H1 (cell line): ENCODE measurements around the gene NRL. TPM values are rescaled to one million over a fixed set of nuclear protein-coding genes. Genes with fewer than 3 reads are reported as not detected.

Experiments
- CTCF ChIA-PET: fragments of 300-600 bp; sonication (Branson Sonifier 250); formaldehyde crosslinking; loops from one replicate; lab custom pipeline; 2021; ENCODE audit not compliant: partially characterized antibody; lab: Charles Lee
- POLR2A ChIA-PET: fragments of 300-600 bp; sonication (Branson Sonifier 250); formaldehyde crosslinking; loops from one replicate; lab custom pipeline; 2021; ENCODE audit warnings: inconsistent platforms; ENCODE audit not compliant: partially characterized antibody; lab: Charles Lee
- DNase-seq, 2 experiments: peaks; one replicate each; pipeline versions ENCODE4 v3.0.0 to v3.0.0-alpha.2; 2010 to 2022; ENCODE audit warnings: low spot score in 2 of 2, low read depth in 1 of 2, mixed read lengths in 1 of 2
- FAIRE-seq: peaks from 2 replicates; lab custom pipeline; 2011; peaks lifted over from hg19 to GRCh38; lab: Jason Lieb, UNC
- H2AFZ ChIP-seq: 2 replicates; pipeline ENCODE4 v1.8.1; 2012; ENCODE audit warnings: low read length, inconsistent platforms
- H2AK5ac ChIP-seq: 2 replicates; pipeline ENCODE4 v1.6.1; 2013; ENCODE audit warnings: low read depth, low read length
- H2BK120ac ChIP-seq: replicated peaks from 2 replicates; pipeline ENCODE3; 2013; ENCODE audit warnings: low read depth, low read length, inconsistent platforms
- H2BK12ac ChIP-seq: 2 replicates; pipeline ENCODE4 v1.6.1; 2013; ENCODE audit warnings: low read depth, low read length
- H2BK15ac ChIP-seq: 2 replicates; pipeline ENCODE4 v1.6.1; 2013; ENCODE audit warnings: low read length
- H2BK20ac ChIP-seq: 2 replicates; pipeline ENCODE4 v1.6.1; 2013; ENCODE audit warnings: low read length
- H2BK5ac ChIP-seq: 2 replicates; pipeline ENCODE4 v1.6.1; 2013; ENCODE audit warnings: low read depth, low read length
- H3K14ac ChIP-seq: 2 replicates; pipeline ENCODE4 v1.6.1; 2013; ENCODE audit warnings: inconsistent platforms; ENCODE audit not compliant: insufficient read length
- H3K18ac ChIP-seq: 2 replicates; pipeline ENCODE4 v1.6.1; 2013; ENCODE audit warnings: low read length; ENCODE audit errors: extremely low read depth
- H3K23ac ChIP-seq: 2 replicates; pipeline ENCODE4 v1.6.1; 2013; ENCODE audit warnings: inconsistent platforms; ENCODE audit not compliant: insufficient read length
- H3K23me2 ChIP-seq: 2 replicates; pipeline ENCODE4 v1.6.1; 2013; ENCODE audit warnings: low read depth, low read length
- H3K27ac ChIP-seq: 2 replicates; pipeline ENCODE4 v1.6.1; 2011; ENCODE audit warnings: low read depth, low read length, inconsistent platforms
- H3K27me3 ChIP-seq, 4 experiments: replicated peaks in 1 of 4; 1 replicate in 1 of 4; 2 replicates in 3 of 4; pipeline versions ENCODE4 v1.6.1 to v1.8.1; 2011 to 2013; ENCODE audit warnings: low read length in 3 of 4, mild to moderate bottlenecking in 3 of 4, inconsistent platforms in 2 of 4, mixed read lengths in 2 of 4, moderate library complexity in 1 of 4; ENCODE audit not compliant: control insufficient read depth in 3 of 4, insufficient read depth in 3 of 4; ENCODE audit errors: extremely low read depth in 1 of 4
- H3K36me3 ChIP-seq, 4 experiments: 2 replicates each; pipeline versions ENCODE4 v1.6.1 to v1.8.1; 2011 to 2013; ENCODE audit warnings: mild to moderate bottlenecking in 4 of 4, low read length in 3 of 4, moderate library complexity in 2 of 4, control low read depth in 1 of 4, inconsistent platforms in 1 of 4; ENCODE audit not compliant: insufficient read depth in 4 of 4, control insufficient read depth in 2 of 4
- H3K4ac ChIP-seq: replicated peaks from 2 replicates; pipeline ENCODE3; 2013; ENCODE audit warnings: low read length, low read depth, mixed read lengths, inconsistent platforms; ENCODE audit not compliant: insufficient read length
- H3K4me1 ChIP-seq, 4 experiments: replicated peaks in 1 of 4; 1 replicate in 1 of 4; 2 replicates in 3 of 4; pipeline versions ENCODE4 v1.6.1 to v1.8.1; 2011 to 2013; ENCODE audit warnings: low read length in 3 of 4, inconsistent platforms in 2 of 4, mixed read lengths in 1 of 4; ENCODE audit not compliant: insufficient read depth in 4 of 4, control insufficient read depth in 3 of 4
- H3K4me2 ChIP-seq, 2 experiments: 2 replicates each; pipeline versions ENCODE4 v1.6.1 to v1.8.1; 2011 to 2013; ENCODE audit warnings: low read depth in 2 of 2, low read length in 2 of 2, control low read depth in 1 of 2, inconsistent platforms in 1 of 2, mild to moderate bottlenecking in 1 of 2; ENCODE audit not compliant: insufficient read depth in 1 of 2
- H3K4me3 ChIP-seq, 4 experiments: fragments of 200-600, 300-600 bp in 1 of 4; sonication (generic), shearing (Covaris generic), sonication (Bioruptor Twin) in 1 of 4; 2 replicates each; pipeline versions ENCODE4 v1.5.1 to v1.8.1; 2011 to 2016; ENCODE audit warnings: low read length in 4 of 4, low read depth in 3 of 4, control low read depth in 2 of 4, inconsistent platforms in 2 of 4, mild to moderate bottlenecking in 2 of 4, mixed read lengths in 1 of 4, moderate library complexity in 1 of 4; ENCODE audit not compliant: insufficient read depth in 2 of 4; ENCODE audit errors: extremely low read depth in 1 of 4
- H3K56ac ChIP-seq: replicated peaks from 2 replicates; pipeline ENCODE3; 2013; ENCODE audit warnings: low read depth, mild to moderate bottlenecking, mixed read lengths, low read length, inconsistent platforms; ENCODE audit not compliant: insufficient read length
- H3K79me1 ChIP-seq: 2 replicates; pipeline ENCODE4 v1.6.1; 2013; ENCODE audit warnings: low read depth, low read length, control low read depth
- H3K79me2 ChIP-seq, 2 experiments: 2 replicates each; pipeline versions ENCODE4 v1.6.1 to v1.8.1; 2012 to 2013; ENCODE audit warnings: low read length in 2 of 2, mild to moderate bottlenecking in 2 of 2, inconsistent platforms in 1 of 2; ENCODE audit not compliant: insufficient read depth in 2 of 2, control insufficient read depth in 1 of 2
- H3K9ac ChIP-seq, 4 experiments: replicated peaks in 1 of 4; 1 replicate in 1 of 4; 2 replicates in 3 of 4; pipeline versions ENCODE4 v1.6.1 to v1.8.1; 2011 to 2013; ENCODE audit warnings: low read depth in 3 of 4, low read length in 3 of 4, control low read depth in 2 of 4, mild to moderate bottlenecking in 2 of 4, moderate library complexity in 2 of 4, inconsistent platforms in 1 of 4; ENCODE audit errors: extremely low read depth in 1 of 4
- H3K9me3 ChIP-seq, 2 experiments: 2 replicates each; pipeline versions ENCODE4 v1.6.1 to v1.8.1; 2012 to 2013; ENCODE audit warnings: mild to moderate bottlenecking in 2 of 2, moderate library complexity in 2 of 2, control low read depth in 1 of 2, inconsistent platforms in 1 of 2, low read depth in 1 of 2, low read length in 1 of 2, mixed read lengths in 1 of 2; ENCODE audit not compliant: insufficient read depth in 2 of 2
- H4K20me1 ChIP-seq, 2 experiments: replicated peaks in 1 of 2; 2 replicates each; pipeline versions ENCODE3 to v1.8.1; 2011 to 2013; ENCODE audit warnings: inconsistent platforms in 2 of 2, low read length in 2 of 2, mild to moderate bottlenecking in 1 of 2; ENCODE audit not compliant: insufficient read depth in 2 of 2, control insufficient read depth in 1 of 2
- H4K5ac ChIP-seq: 2 replicates; pipeline ENCODE4 v1.6.1; 2013; ENCODE audit warnings: low read length, low read depth, mixed read lengths, inconsistent platforms; ENCODE audit not compliant: insufficient read length
- H4K8ac ChIP-seq: 2 replicates; pipeline ENCODE4 v1.8.0; 2013; ENCODE audit warnings: mild to moderate bottlenecking, moderate library complexity, low read length, inconsistent platforms; ENCODE audit not compliant: insufficient read depth; ENCODE audit errors: extremely low read depth
- H4K91ac ChIP-seq: replicated peaks from 2 replicates; pipeline ENCODE3; 2013; ENCODE audit warnings: low read length, mixed read lengths, inconsistent platforms; ENCODE audit not compliant: insufficient read length
- BACH1 ChIP-seq: IDR thresholded peaks from 2 replicates; pipeline ENCODE4 v1.6.1; 2012; ENCODE audit warnings: low read length, improper control_type of control experiment
- GABPA ChIP-seq: IDR thresholded peaks from 2 replicates; pipeline ENCODE4 v1.6.1; 2011; ENCODE audit warnings: mild to moderate bottlenecking, low read length, moderate library complexity, borderline replicate concordance; ENCODE audit not compliant: insufficient read depth
- GTF2F1 ChIP-seq: IDR thresholded peaks from 2 replicates; pipeline ENCODE4 v1.6.1; 2012; ENCODE audit warnings: low read depth, low read length, improper control_type of control experiment, borderline replicate concordance
- NANOG ChIP-seq: IDR thresholded peaks from 2 replicates; pipeline ENCODE4 v1.6.1; 2011; ENCODE audit warnings: low read length, low read depth, mild to moderate bottlenecking, inconsistent platforms; ENCODE audit not compliant: insufficient read depth, poor library complexity, severe bottlenecking
- NRF1 ChIP-seq: IDR thresholded peaks from 2 replicates; pipeline ENCODE4 v1.6.1; 2011; ENCODE audit warnings: mild to moderate bottlenecking, low read depth, low read length, improper control_type of control experiment
- POLR2A ChIP-seq, 2 experiments: IDR thresholded peaks; 1 replicate in 1 of 2; 2 replicates in 1 of 2; pipeline ENCODE4 v1.6.1; 2011; ENCODE audit warnings: low read depth in 2 of 2, low read length in 2 of 2, mild to moderate bottlenecking in 2 of 2; ENCODE audit errors: control extremely low read depth in 1 of 2
- POLR2AphosphoS5 ChIP-seq: IDR thresholded peaks from 2 replicates; pipeline ENCODE4 v1.6.1; 2011; ENCODE audit warnings: low read depth, low read length
- TAF1 ChIP-seq: IDR thresholded peaks from 2 replicates; pipeline ENCODE4 v1.6.1; 2011; ENCODE audit warnings: mild to moderate bottlenecking, low read depth, low read length
- TAF7 ChIP-seq: optimal IDR thresholded peaks from 2 replicates; pipeline ENCODE3; 2011; ENCODE audit warnings: low read depth, mild to moderate bottlenecking, inconsistent platforms, low read length, moderate library complexity, borderline replicate concordance
- WGBS, 2 experiments: shearing (Covaris generic) in 1 of 2; methylation state at CpG; one replicate each; pipeline versions ENCODE4 v1.1.6 to v1.1.7; 2013 to 2015; ENCODE audit warnings: low lambda C conversion rate in 2 of 2, mixed read lengths in 2 of 2, inconsistent platforms in 1 of 2, low coverage in 1 of 2, missing lambda C conversion rate in 1 of 2; ENCODE audit not compliant: insufficient replicate concordance in 2 of 2, insufficient coverage in 1 of 2, insufficient read length in 1 of 2; ENCODE audit errors: extremely low coverage in 1 of 2, missing lambda C conversion rate in 1 of 2; 5-methylcytosine and 5-hydroxymethylcytosine counted together
- polyA plus RNA-seq, 7 experiments: library from polyadenylated mRNA; depleted of rRNA in 3 of 7; stranded (reverse) in 5 of 7; unstranded in 2 of 7; fragments of >200 nt in 5 of 7; fragments of 200-250 nt in 2 of 7; gene quantifications; 1 replicate in 5 of 7; 2 replicates in 1 of 7; 4 replicates in 1 of 7; pipeline versions ENCODE4 v1.2.1 to v1.2.3, GENCODE V29; 2011 to 2013; ENCODE audit warnings: missing spikeins in 2 of 7, mixed read lengths in 2 of 7
- total RNA-seq: library from RNA; stranded (reverse); fragmentation: NEBNext Ultra II Directional; extraction: Animal tissue kit (Norgen Biotek cat#: 25700); gene quantifications from 2 replicates; pipeline ENCODE4 v1.2.1, GENCODE V29; 2021
- TF ChIP-seq, protein P1 (sequence below): IDR thresholded peaks from 2 replicates; pipeline ENCODE4 v1.6.1; 2011; ENCODE audit warnings: low read length, improper control_type of control experiment

Gene NRL
- total and polyA plus RNA-seq, 2 of the 8 experiments (the other 6 are each of a cell fraction or from before 2014, with no cell fraction given) = 1.1 to 2.2 TPM

DNA sequence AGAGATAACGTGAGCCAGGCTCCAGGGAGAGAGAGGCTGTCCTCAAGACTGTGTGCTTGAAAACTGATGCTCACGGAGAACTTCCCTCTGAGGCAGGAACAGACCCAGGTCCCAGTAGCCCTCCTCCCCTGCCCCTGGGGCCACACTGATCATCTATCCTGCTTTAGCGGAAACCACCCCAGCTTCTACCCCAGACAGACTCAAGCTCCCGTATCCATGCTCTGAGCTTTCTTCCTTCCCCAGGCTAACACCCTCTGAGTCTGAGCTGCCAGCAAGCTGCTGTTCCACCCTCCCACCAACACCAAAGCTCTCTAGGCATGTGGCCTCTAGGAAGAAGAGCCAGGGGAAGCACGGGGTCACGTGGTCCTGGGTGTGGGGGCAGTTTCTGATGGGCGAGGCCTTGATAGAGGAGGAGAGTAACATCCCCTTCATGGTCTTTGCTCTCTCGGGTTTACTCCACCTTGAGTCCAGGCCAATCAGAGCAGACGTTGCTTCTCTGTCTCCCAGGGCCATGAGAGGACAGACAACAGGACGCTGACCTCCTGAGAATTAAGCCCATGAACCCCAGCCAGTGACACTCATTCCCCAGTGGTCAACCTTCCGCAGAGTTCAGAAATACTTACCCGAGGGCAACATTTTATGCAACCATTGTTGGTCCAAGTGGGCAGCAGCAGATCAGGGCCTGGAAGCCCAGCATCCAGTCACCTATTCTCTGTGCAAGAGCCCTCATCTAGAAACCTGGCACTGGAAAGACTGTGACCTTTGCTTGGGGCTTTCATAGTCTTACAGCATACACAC, 19.3 kb downstream of the NRL start:
- Histone ChIP-seq H3K27ac (peak overlapping the region; percentile 89; the same call in 1 of the 2 replicates), H3K79me1 (peaks cover 5% of the 10 kb centered on the region), H3K4me3 (peak overlapping the region; percentile 60 to 96 (median 84)), H2AFZ (no peak overlapping the region), H2BK12ac (peak overlapping the region; percentile 77; the same call in 1 of the 2 replicates), H3K9ac (peak overlapping the region; percentile 87 to 95 (median 90)), H2BK120ac (no peak overlapping the region), H3K23ac (no peak overlapping the region), H3K56ac (peak overlapping the region; percentile 97), H3K36me3 (peaks cover 9 to 34% (median 19%) of the 10 kb centered on the region in 4 experiments; a peak in 6 of 8 replicates), H4K5ac (peak overlapping the region; percentile 42), H3K4me1 (peaks cover 5 to 13% (median 8%) of the 10 kb centered on the region in 4 experiments), H3K9me3 (no peaks in the 10 kb centered on the region), H4K8ac (no peak overlapping the region), H3K18ac (peak overlapping the region; percentile 97), H2BK15ac (peak overlapping the region; percentile 73; the same call in 1 of the 2 replicates), H4K91ac (peak overlapping the region; percentile 7), H3K27me3 (no peaks in the 10 kb centered on the region), H2BK20ac (0 out of 2 replicates have a peak overlapping the region, but pooled peaks have one; percentile 35), H2AK5ac (peak overlapping the region; percentile 2; the same call in 1 of the 2 replicates), H3K23me2 (peaks cover 8% of the 10 kb centered on the region), H3K79me2 (peaks cover 0 to 21% of the 10 kb centered on the region in 2 experiments; a peak in 2 of 4 replicates), H3K14ac (no peak overlapping the region), H4K20me1 (peaks cover 7 to 11% of the 10 kb centered on the region in 2 experiments), H3K4me2 (peak overlapping the region; percentile 88 to 91), H3K4ac (peak overlapping the region; percentile 63), H2BK5ac (peak overlapping the region; percentile 55; the same call in 1 of the 2 replicates)
- CTCF ChIA-PET = interaction anchor here (1.1 to 12.8 kb wide), 6 partner anchors 10 to 61 kb away, joined by 3 to 316 read pairs (median 7); partner anchors contain the start of gene CPNE6
- 32% methylated on average over 11 of the region's 12 CpGs; no CpG with 5 or more reads in 1 of the 2 experiments for WGBS, 2 experiments
- FAIRE-seq (peak; percentile 7), DNase-seq (peak in 1 of 2 experiments; percentile 71)
- POLR2A ChIA-PET = interaction anchor here (0.6 to 23.9 kb wide), 27 partner anchors 10 to 545 kb away, joined by 3 to 626 read pairs (median 9); partner anchors contain the start of genes CARMIL3, CPNE6, DCAF11 and EMC9
- TF ChIP-seq NRF1 = no peak
- TF ChIP-seq BACH1 = no peak
- TF ChIP-seq POLR2A (IDR thresholded peaks at IDR 0.05; ENCODE audit: control extremely low read depth in 1 of 2, low read depth in 2 of 2, low read length in 2 of 2) = peak; percentile 84 to 93
- peak; percentile 95 for TF ChIP-seq TAF7
- TF ChIP-seq POLR2AphosphoS5 = peak; percentile 93
- TF ChIP-seq NANOG = no peak
- no peak for TF ChIP-seq GABPA
- peak; percentile 94 for TF ChIP-seq TAF1
- 0 out of 2 replicates have a peak, but pooled peaks have one; percentile 42 for TF ChIP-seq GTF2F1
- TF ChIP-seq, protein P1, sequence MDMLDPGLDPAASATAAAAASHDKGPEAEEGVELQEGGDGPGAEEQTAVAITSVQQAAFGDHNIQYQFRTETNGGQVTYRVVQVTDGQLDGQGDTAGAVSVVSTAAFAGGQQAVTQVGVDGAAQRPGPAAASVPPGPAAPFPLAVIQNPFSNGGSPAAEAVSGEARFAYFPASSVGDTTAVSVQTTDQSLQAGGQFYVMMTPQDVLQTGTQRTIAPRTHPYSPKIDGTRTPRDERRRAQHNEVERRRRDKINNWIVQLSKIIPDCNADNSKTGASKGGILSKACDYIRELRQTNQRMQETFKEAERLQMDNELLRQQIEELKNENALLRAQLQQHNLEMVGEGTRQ = peak; percentile 90
